Esophagus squamous epithelium (tissue), 5 donors: ENCODE results near the gene TMEM87B. TPM values are rescaled to one million over a fixed set of nuclear protein-coding genes. Genes with fewer than 3 reads are reported as not detected.
"Not testable (repeated sequence)": the region's sequence is repeated elsewhere in the genome, so short reads cannot be mapped to it uniquely, and the experiment has no call there.

Experiments used
- DNase-seq: peaks from one replicate; lab custom pipeline; 2025; lab: John Stamatoyannopoulos, UW
- H3K27ac ChIP-seq, 4 donors: fragments of 200-600 bp; sonication (generic); one replicate each; pipeline ENCODE4 v1.5.1; 2016 to 2019; ENCODE audit warnings: mild to moderate bottlenecking in 1 of 4
- H3K27me3 ChIP-seq, 4 donors: fragments of 200-600 bp; sonication (generic); 1 replicate in 3 of 4; 2 replicates in 1 of 4; pipeline versions ENCODE4 v1.5.1 to v1.6.0; 2017 to 2021; ENCODE audit warnings: antibody characterized with exemption in 1 of 4
- H3K36me3 ChIP-seq, 3 donors: fragments of 200-600 bp; sonication (generic); one replicate each; pipeline ENCODE4 v1.5.1; 2016 to 2019
- H3K4me1 ChIP-seq, 3 donors: fragments of 200-600 bp; sonication (generic); one replicate each; pipeline ENCODE4 v1.5.1; 2017 to 2019
- H3K4me3 ChIP-seq, 4 donors: fragments of 200-600 bp; sonication (generic); 1 replicate in 3 of 4; 2 replicates in 1 of 4; pipeline ENCODE4 v1.5.1; 2016 to 2019; ENCODE audit warnings: mild to moderate bottlenecking in 2 of 4, moderate library complexity in 1 of 4
- H3K9me3 ChIP-seq, 3 donors: fragments of 200-600 bp; sonication (generic); one replicate each; pipeline ENCODE4 v1.5.1; 2016 to 2019
- CTCF ChIP-seq, 6 experiments: fragments of 450-650 bp in 4 of 6; fragments of 200-600 bp in 2 of 6; sonication (generic) in 2 of 6; IDR thresholded peaks; one replicate each; pipeline ENCODE4 v1.5.1; 2016 to 2019; ENCODE audit warnings: antibody characterized with exemption in 6 of 6, mild to moderate bottlenecking in 4 of 6, moderate library complexity in 4 of 6
- POLR2A ChIP-seq, 4 donors: fragments of 450-650 bp; IDR thresholded peaks; one replicate each; pipeline ENCODE4 v1.6.1; 2017; ENCODE audit warnings: antibody characterized with exemption in 4 of 4, mild to moderate bottlenecking in 4 of 4, moderate library complexity in 3 of 4
- WGBS, 2 donors: methylation state at CpG; one replicate each; pipeline ENCODE4 v1.1.5; 2018; 5-methylcytosine and 5-hydroxymethylcytosine counted together
- intact Hi-C: fragments of 100-400 bp; cut with DNase I; formaldehyde crosslinking; loops from one replicate; pipeline ENCODE4 v1.15.0; 2022
- total RNA-seq, 4 donors: library from RNA; depleted of rRNA; stranded (reverse); fragments of >200 nt; gene quantifications; one replicate each; pipeline ENCODE4 v1.1.0, GENCODE V29; 2016
- donor health status: DM: yes; HTN: yes; CAD: no.

TMEM87B gene
- total RNA-seq, 4 donors from 2014 or later = 17.7 to 30.0 (median 23.6) TPM

DNA sequence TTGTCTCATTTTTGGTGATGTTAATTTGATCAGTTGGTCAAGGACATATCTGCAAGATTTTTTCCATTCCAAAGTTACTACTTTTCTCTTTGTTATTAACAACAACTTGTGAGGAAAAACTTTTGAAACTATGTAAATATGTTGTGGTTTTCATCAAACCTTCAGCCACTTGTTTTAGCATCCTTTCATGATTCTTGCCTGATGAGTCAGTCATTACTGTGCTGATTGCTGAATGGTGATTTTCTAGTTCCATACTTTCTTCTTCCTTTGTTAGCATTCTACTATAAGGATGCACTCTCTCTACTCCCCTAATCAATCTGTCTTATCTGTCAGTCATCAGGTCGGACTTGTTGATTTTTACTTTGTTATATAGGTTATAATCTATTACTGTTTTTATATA is 10.9 kb downstream of the TMEM87B start:
- Histone ChIP-seq H3K9me3 (no peaks in the 10 kb centered on the region), H3K4me3 (no peak overlapping the region), H3K36me3 (peaks cover 10 to 99% (median 13%) of the 10 kb centered on the region in 3 donors), H3K27ac (no peak overlapping the region), H3K4me1 (no peaks in the 10 kb centered on the region), H3K27me3 (no peaks in the 10 kb centered on the region)
- WGBS, 2 donors = 56 to 68% methylated on average over 1 of the region's 1 CpG
- no peak for DNase-seq
- intact Hi-C loops = no loop called here
- TF ChIP-seq POLR2A (IDR thresholded peaks at IDR 0.05) (no peak), CTCF (IDR thresholded peaks at IDR 0.05) (no peak)

DNA sequence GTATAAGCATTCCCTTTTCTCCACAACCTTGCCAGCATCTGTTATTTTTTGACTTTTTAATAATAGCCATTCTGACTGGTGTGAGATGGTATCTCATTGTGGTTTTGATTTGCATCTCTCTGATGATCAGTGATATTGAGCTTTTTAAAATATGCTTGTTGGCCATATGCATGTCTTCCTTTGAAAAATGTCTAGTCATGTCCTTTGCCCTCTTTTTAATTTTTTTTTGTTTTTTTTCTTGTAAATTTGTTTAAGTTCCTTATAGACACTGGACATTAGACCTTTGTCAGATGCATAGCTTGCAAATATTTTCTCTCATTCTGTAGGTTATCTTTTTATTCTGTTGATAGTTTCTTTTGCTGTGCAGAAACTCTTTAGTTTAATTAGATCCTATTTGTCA is 14.7 kb downstream of the TMEM87B start:
- intact Hi-C loops, H3K27ac ChIP-seq, DNase-seq, H3K4me3 ChIP-seq, H3K4me1 ChIP-seq, H3K27me3 ChIP-seq, H3K9me3 ChIP-seq: not testable (repeated sequence)
- peaks cover 10 to 99% (median 13%) of the 10 kb centered on the region in 3 donors for H3K36me3 ChIP-seq

- no peak overlapping the region for H3K4me3 ChIP-seq
- H3K9me3 ChIP-seq = no peaks in the 10 kb centered on the region
- TF ChIP-seq CTCF (IDR thresholded peaks at IDR 0.05) (no peak), POLR2A (IDR thresholded peaks at IDR 0.05) (no peak)
- DNase-seq = no peak
- H3K27me3 ChIP-seq = no peaks in the 10 kb centered on the region
- WGBS, 2 donors = 82 to 92% methylated on average over 3 of the region's 3 CpGs
- intact Hi-C loops = no loop called here
- H3K4me1 ChIP-seq = peaks cover 0 to 12% (median 0%) of the 10 kb centered on the region in 3 donors
- H3K27ac ChIP-seq = no peak overlapping the region
- H3K36me3 ChIP-seq = peaks cover 0 to 95% (median 3%) of the 10 kb centered on the region in 3 donors
Measured at GRCh38 chr2:112073875-112074274, 18.8 kb downstream of the TMEM87B start.

GRCh38 chr2:112074506-112074905 is 19.4 kb downstream of the TMEM87B start:
- Histone ChIP-seq H3K4me3 (no peak overlapping the region), H3K4me1 (peaks cover 0 to 12% (median 0%) of the 10 kb centered on the region in 3 donors), H3K27me3 (no peaks in the 10 kb centered on the region), H3K27ac (no peak overlapping the region), H3K36me3 (peaks cover 0 to 95% (median 3%) of the 10 kb centered on the region in 3 donors), H3K9me3 (no peaks in the 10 kb centered on the region)
- intact Hi-C loops = no loop called here
- DNase-seq = no peak
- TF ChIP-seq POLR2A (IDR thresholded peaks at IDR 0.05) (no peak), CTCF (IDR thresholded peaks at IDR 0.05) (no peak)
- WGBS, 2 donors = 81 to 82% methylated on average over 1 of the region's 1 CpG

GRCh38 chr2:112075490-112076260 is 20.6 kb downstream of the TMEM87B start:
- TF ChIP-seq POLR2A (IDR thresholded peaks at IDR 0.05) = no peak
- no peak for TF ChIP-seq CTCF (IDR thresholded peaks at IDR 0.05)
- intact Hi-C loops = no loop called here
- Histone ChIP-seq H3K9me3 (no peaks in the 10 kb centered on the region), H3K4me3 (no peak overlapping the region), H3K27me3 (no peaks in the 10 kb centered on the region), H3K36me3 (peaks cover 0 to 95% (median 3%) of the 10 kb centered on the region in 3 donors), H3K4me1 (peaks cover 0 to 13% (median 0%) of the 10 kb centered on the region in 3 donors), H3K27ac (no peak overlapping the region)
- DNase-seq = no peak
- 62 to 67% methylated on average over 8 of the region's 8 CpGs for WGBS, 2 donors
